Urothelium cell line (cell line): Measurements from ENCODE around the gene TENT5D.
"Not testable (repeated sequence)": the region's sequence is repeated elsewhere in the genome, so short reads cannot be mapped to it uniquely, and the experiment has no call there.

Experiments used
- DNase-seq: peaks from one replicate; pipeline ENCODE4 v3.0.0; 2011; ENCODE audit warnings: low spot score, mixed read lengths
- FAIRE-seq: peaks from 2 replicates; lab custom pipeline; 2011; peaks lifted over from hg19 to GRCh38; lab: Jason Lieb, UNC

TENT5D gene

GRCh38 chrX:80420147-80420546 lies at the start of gene TENT5D:
Gene TENT5D, plus strand, starts transcription at chrX:80420447. Its CDS starts 22,093 bp downstream, at chrX:80442540.
- no peak for DNase-seq
- no peak for FAIRE-seq

- DNase-seq, FAIRE-seq: not testable (repeated sequence)
These were observed 34.6 kb upstream of the TENT5D start for GRCh38 chrX:80385651-80386050.

DNA sequence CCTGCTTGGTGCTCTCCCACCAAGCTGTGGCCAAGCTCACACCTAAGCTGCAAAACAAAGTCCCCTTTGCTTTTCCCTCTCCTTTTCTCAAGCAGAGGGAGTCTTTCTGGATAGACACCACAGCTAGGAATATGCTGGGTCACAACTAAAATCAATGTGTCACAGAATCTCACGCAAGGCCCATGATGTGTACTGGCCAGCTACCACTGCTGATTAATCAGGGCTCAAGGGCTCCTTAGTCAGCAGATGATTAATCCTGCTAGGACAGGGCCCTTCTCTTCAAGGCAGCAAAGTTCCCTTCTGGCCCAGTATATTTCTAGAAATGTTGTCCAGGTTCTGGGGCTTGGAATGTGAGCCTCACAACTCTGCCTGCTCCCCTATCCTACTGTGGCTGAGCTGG lies 32.0 kb upstream of the TENT5D start:
- FAIRE-seq (no peak), DNase-seq (no peak)

GRCh38 chrX:80412042-80412441 lies 8.2 kb upstream of the TENT5D start:
- no peak for FAIRE-seq

DNA sequence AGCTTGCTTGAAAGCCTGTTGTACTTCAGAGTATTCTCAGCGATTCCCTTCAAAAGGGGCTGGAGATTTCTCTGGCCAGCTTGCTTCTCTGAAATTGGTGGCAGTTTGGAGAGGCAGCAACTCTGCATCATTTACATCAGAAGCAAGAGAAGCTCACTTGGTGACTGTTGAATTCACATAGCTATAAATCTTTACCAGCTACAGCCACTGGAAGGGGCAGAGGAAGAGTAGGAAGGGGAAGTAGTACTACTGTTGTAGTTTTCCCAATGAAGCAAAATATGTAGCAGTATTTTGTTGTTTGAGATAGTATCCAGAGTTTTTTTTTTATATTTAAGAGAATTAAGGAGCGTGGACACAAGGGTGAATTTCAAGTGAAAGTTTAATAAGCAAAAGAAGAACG lies 2.8 kb downstream of the TENT5D start:
- FAIRE-seq, result no peak
- no peak for DNase-seq

More at GRCh38 chrX:80412042-80412441, 8.2 kb upstream of the TENT5D start:
- DNase-seq, result no peak

DNA sequence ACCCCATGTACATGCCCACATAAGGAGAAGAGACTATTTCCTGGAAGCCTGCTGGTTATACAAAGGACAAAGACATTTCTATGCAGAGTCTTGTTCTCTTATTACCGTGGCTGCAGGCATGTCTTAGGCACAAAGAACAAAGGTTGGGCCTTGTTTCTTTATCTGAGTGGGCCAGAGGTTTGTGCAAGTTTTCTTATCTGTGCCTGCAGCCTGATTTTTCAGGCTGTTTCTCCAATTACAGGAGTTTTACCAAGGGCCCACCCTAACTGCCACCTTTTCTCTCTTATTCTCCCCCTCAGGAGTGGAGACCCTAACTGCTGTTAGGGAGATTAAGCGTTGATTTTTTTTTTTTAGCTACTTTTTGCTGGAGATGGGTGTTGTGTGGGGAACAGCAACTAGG lies 3.5 kb downstream of the TENT5D start:
- DNase-seq, result no peak
- FAIRE-seq, result no peak

DNA sequence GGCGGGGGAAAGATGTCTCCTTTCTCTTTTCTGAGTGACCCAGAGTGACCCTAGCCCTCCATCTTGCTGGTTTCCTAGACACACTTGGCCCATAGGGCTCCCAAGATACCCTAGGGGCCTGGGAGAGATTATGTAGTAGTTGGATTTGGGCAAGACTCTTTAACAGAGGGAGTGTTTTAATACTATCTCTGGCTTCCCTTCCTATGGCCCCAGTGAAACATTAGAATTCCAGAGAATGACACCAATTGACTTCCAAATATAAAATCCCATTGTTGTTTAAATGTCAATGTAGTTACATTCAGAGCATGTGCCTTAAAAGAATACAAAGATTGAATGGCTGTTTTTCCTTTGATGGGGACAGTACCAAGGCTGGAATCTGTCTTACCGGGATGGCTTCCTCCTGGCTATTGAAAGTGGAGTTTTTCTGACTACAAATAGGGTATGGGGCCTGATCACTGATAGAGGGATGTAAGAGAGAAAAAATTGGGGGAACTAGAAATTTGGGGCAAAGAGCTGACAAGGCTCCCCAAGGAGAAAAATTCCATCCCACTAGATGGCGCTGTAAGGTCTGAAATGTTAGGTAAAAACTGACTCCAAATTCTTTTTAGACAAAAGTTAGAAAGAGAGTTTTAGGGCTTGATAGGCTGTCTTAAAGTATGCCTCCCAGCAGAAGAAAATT lies 10.7 kb downstream of the TENT5D start:
- FAIRE-seq, result no peak
- no peak for DNase-seq

DNA sequence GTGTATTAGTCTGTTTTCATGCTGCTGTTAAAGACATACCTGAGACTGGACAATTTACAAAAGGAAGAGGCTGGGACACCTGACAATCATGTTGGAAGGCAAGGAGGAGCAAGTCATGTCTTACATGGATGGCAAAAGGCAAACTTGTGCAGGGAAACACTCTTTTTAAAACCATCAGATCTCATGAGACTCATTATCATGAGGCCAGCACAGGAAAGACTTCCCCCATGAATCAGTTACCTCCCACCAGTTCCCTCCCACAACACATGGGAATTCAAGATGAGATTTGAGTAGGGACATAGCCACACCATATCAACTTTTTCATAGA lies 11.2 kb downstream of the TENT5D start:
- DNase-seq (no peak), FAIRE-seq (no peak)

GRCh38 chrX:80432441-80432840 lies 12.2 kb downstream of the TENT5D start:
- FAIRE-seq (no peak), DNase-seq (no peak)

- DNase-seq, result peak; percentile 25
- FAIRE-seq, result no peak
These were observed 12.6 kb downstream of the TENT5D start for GRCh38 chrX:80432863-80433262.

DNA sequence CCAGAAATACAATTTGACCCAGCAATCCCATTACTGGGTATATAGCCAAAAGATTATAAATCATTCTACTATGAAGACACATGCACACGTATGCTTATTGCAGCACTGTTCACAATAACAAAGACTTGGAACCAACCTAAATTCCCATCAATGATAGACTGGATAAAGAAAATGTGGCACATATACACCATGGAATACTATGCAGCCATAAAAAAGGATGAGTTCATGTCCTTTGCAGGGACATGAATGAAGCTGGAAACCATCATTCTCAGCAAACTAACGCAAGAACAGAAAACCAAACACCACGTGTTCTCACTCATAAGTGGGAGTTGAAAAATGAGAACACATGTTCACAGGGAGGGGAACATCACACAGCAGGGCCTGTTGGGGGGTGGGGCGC lies 47.9 kb downstream of the TENT5D start:
- DNase-seq, FAIRE-seq: not testable (repeated sequence)

DNA sequence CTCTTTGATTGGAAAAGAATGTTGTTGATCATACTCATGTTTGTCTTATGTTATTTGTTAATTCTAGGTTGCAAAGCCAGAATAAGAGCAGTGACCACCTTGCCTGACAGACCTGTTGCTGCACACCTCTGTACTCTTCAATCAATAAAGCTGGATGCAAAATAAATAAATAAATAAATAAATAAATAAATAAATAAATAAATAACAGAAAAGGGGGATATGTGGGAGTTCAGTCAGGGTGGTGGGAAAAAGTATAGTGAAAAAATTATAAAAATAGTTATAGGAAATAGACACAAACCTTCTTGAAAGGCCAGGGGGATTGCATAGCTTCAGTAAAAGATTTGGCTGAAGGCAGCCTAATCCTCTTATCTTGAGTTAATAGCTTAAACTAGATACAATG lies 51.3 kb downstream of the TENT5D start:
- FAIRE-seq, result no peak
- no peak for DNase-seq

DNA sequence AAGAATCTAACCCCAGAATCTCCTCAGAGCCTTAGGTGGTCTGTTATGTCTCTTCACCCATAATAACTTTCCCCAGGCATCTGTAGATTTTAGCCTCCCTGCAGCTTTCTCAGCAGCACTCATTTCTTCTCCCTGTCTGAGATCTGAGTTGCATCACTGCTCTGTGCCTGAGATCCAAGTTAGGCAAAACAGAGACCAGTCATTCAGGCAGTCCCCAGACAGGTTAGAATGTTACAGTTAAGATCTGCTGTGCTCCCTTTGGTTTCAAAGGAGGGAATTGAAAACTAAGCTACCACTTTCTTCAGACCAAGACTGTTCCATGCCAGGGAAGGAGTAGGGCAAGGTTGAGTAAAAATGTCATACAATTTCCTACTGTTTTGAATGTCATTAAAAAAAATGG lies 65.3 kb downstream of the TENT5D start:
- FAIRE-seq (no peak), DNase-seq (no peak)

- DNase-seq (no peak), FAIRE-seq (no peak)
These were observed 66.1 kb downstream of the TENT5D start for GRCh38 chrX:80486299-80486698.

DNA sequence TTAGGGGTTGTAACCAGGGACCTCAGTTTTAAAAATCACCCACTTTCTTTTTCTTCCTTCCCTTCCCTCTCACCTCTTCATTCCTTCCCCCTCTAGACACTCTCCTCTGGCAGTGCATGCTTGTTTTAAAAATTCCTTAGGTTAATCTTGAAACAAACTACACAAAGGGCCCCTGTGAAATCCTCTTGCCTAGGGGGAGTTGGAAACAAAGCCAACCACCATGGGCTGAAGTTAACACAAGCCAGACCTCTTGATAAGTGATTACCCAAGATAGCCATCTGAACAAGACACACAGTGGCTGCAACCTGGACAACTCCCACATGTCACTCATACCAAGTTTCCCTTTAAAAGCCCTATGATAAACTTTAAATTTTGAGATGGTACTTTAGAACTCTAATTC lies 68.9 kb downstream of the TENT5D start:
- DNase-seq (no peak), FAIRE-seq (no peak)
